Measurements from ENCODE around the gene LZIC.

- TF ChIP-seq PATZ1 (CRISPR knock-in tag; IDR thresholded peaks at IDR 0.05; ENCODE audit: borderline replicate concordance): no peak
- TF ChIP-seq ZFP30 (CRISPR knock-in tag; IDR thresholded peaks at IDR 0.05): no peak
- no peak for TF ChIP-seq ARNTL (CRISPR knock-in tag; IDR thresholded peaks at IDR 0.05; ENCODE audit: borderline replicate concordance, low read depth)
These were observed 17.7 kb upstream of the LZIC start for GRCh38 chr1:9960706-9961562.
